WTC11 (cell line): ENCODE measurements around the gene GLCCI1.

Source experiments
- CREB1 ChIP-seq: sonication (generic); formaldehyde crosslinking; IDR thresholded peaks from 2 replicates; pipeline ENCODE4 v1.8.0; 2023; ENCODE audit warnings: mild to moderate bottlenecking, missing genetic modification reagents
- CTCF ChIP-seq: fragments of 200-600 bp; IDR thresholded peaks from 2 replicates; pipeline ENCODE4 v1.8.0; 2022; ENCODE audit warnings: antibody characterized with exemption
- KAT7 ChIP-seq: sonication (generic); formaldehyde crosslinking; IDR thresholded peaks from 2 replicates; pipeline ENCODE4 v1.8.1; 2023; ENCODE audit warnings: missing genetic modification reagents, mild to moderate bottlenecking, borderline replicate concordance
- MAX ChIP-seq: sonication (generic); formaldehyde crosslinking; IDR thresholded peaks from 2 replicates; pipeline ENCODE4 v1.8.0; 2022; ENCODE audit warnings: mild to moderate bottlenecking, missing genetic modification reagents
- MXD4 ChIP-seq: fragments of 250-450 bp; sonication (Bioruptor Pico); IDR thresholded peaks from 2 replicates; pipeline ENCODE4 v1.8.0; 2021; ENCODE audit warnings: mild to moderate bottlenecking, moderate library complexity, borderline replicate concordance
- NFE2L1 ChIP-seq: sonication (generic); formaldehyde crosslinking; IDR thresholded peaks from 2 replicates; pipeline ENCODE4 v1.8.1; 2023; ENCODE audit warnings: missing genetic modification reagents
- RELA ChIP-seq: sonication (generic); formaldehyde crosslinking; IDR thresholded peaks from 2 replicates; pipeline ENCODE4 v1.8.1; 2022; ENCODE audit warnings: missing genetic modification reagents, mild to moderate bottlenecking, borderline replicate concordance
- SP1 ChIP-seq: sonication (generic); formaldehyde crosslinking; conservative IDR thresholded peaks from 2 replicates; pipeline ENCODE4 v1.8.1; 2022; ENCODE audit warnings: missing genetic modification reagents
- TCF7 ChIP-seq: sonication (generic); formaldehyde crosslinking; IDR thresholded peaks from 2 replicates; pipeline ENCODE4 v1.8.0; 2022; ENCODE audit warnings: mild to moderate bottlenecking, low read depth, missing genetic modification reagents, moderate library complexity
- TEAD1 ChIP-seq: sonication (generic); formaldehyde crosslinking; IDR thresholded peaks from 2 replicates; pipeline ENCODE4 v1.8.0; 2022; ENCODE audit warnings: mild to moderate bottlenecking, missing genetic modification reagents
- TEAD4 ChIP-seq: sonication (generic); formaldehyde crosslinking; IDR thresholded peaks from 2 replicates; pipeline ENCODE4 v1.8.0; 2022; ENCODE audit warnings: mild to moderate bottlenecking, missing genetic modification reagents
- ZNF263 ChIP-seq: sonication (generic); formaldehyde crosslinking; IDR thresholded peaks from 2 replicates; pipeline ENCODE4 v1.8.1; 2022; ENCODE audit warnings: low read depth, mild to moderate bottlenecking, moderate library complexity, missing genetic modification reagents
- ZNF512 ChIP-seq: sonication (generic); formaldehyde crosslinking; IDR thresholded peaks from 2 replicates; pipeline ENCODE4 v1.8.1; 2022; ENCODE audit warnings: missing genetic modification reagents, borderline replicate concordance

- TF ChIP-seq CTCF (no peak), MXD4 (CRISPR knock-in tag) (no peak), CREB1 (CRISPR knock-in tag) (no peak), TCF7 (CRISPR knock-in tag) (no peak), SP1 (no peak), KAT7 (no peak), MAX (CRISPR knock-in tag) (no peak), TEAD1 (no peak), TEAD4 (CRISPR knock-in tag) (no peak), ZNF263 (CRISPR knock-in tag) (no peak), ZNF512 (no peak), NFE2L1 (no peak), RELA (CRISPR knock-in tag) (no peak)
Observed at GRCh38 chr7:7980134-7980533, 11.5 kb downstream of the GLCCI1 start.
